ENCODE measurements around the gene PTPN14. TPM values are rescaled to one million over a fixed set of nuclear protein-coding genes. Genes with fewer than 3 reads are reported as not detected.

The PTPN14 gene
- total and polyA plus RNA-seq, 12 donors, result 5.0 to 71.6 (median 42.3) TPM

DNA sequence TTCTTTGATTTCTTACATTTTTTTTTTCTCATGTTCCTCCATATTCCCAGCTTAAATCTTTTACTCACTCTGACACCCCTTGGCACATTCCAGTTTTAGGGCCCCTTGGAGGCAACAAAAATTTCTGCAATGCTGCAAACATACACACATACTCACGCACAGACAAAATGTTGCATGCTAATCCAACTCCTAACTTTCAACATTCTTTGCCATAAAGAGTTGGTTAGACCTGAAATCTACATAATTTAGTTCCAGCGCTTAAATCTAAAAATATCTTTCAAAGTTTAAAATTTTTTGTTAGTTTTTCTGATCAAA, 103.9 kb downstream of the PTPN14 start:
- Histone ChIP-seq H3K9me3 (no peaks in the 10 kb centered on the region), H3K36me3 (peaks cover 0 to 13% (median 0%) of the 10 kb centered on the region in 9 donors), H3K27me3 (no peaks in the 10 kb centered on the region), H3K4me3 (no peak overlapping the region), H3K27ac (no peak overlapping the region), H3K4me1 (peaks cover 0 to 46% (median 27%) of the 10 kb centered on the region in 9 donors)
- intact Hi-C loops (cut with DNase I), result loop anchor here in 1 of 10 donors (10.0 kb wide), 1 partner anchor 97 kb away; no protein-coding TSS in a partner anchor
- DNase-seq (no peak), ATAC-seq (no peak)
- WGBS, 2 donors, result 93 to 97% methylated on average over 2 of the region's 2 CpGs
- TF ChIP-seq, protein P1, sequence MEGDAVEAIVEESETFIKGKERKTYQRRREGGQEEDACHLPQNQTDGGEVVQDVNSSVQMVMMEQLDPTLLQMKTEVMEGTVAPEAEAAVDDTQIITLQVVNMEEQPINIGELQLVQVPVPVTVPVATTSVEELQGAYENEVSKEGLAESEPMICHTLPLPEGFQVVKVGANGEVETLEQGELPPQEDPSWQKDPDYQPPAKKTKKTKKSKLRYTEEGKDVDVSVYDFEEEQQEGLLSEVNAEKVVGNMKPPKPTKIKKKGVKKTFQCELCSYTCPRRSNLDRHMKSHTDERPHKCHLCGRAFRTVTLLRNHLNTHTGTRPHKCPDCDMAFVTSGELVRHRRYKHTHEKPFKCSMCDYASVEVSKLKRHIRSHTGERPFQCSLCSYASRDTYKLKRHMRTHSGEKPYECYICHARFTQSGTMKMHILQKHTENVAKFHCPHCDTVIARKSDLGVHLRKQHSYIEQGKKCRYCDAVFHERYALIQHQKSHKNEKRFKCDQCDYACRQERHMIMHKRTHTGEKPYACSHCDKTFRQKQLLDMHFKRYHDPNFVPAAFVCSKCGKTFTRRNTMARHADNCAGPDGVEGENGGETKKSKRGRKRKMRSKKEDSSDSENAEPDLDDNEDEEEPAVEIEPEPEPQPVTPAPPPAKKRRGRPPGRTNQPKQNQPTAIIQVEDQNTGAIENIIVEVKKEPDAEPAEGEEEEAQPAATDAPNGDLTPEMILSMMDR (IDR thresholded peaks at IDR 0.05), result no peak

DNA sequence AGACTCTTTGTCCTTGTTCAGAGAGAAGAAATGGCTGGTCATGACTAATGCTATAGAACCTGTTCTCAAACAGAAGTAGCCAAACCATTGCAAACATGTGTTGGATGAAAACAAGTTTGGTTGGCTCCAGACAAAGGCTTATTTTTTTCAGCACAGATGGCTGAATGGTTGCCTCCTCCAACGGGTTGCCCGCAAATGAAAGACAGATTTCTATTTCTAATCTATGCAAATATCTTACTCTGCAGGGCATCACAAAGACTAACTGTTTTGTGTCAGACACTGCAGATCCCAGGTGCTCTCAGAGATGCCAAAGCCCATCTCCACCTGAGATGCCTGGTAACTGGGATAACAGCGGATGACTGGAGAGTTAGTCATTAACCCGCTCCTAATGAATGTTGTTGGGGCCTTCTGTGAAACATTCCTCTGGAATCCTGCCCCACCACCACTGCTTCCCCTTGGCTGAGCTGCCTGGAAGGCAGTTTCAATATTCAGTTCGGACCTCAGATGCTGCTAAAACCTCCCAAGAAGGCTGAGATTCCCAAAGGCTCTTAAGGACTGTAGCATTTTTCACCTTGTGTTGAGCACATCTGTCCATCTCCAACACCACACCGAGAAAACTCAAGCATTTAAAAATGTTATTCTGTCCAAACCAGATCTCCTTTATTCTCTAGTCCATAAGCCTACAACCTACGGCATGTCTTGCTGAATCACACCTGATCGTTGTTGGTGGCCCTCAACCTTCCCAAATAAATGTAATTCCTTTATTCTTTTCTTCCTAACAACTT, 104.4 kb downstream of the PTPN14 start:
- no peak overlapping the region for H3K27ac ChIP-seq
- H3K9me3 ChIP-seq, result no peaks in the 10 kb centered on the region
- TF ChIP-seq, protein P1 (IDR thresholded peaks at IDR 0.05), result no peak
- peaks cover 0 to 42% (median 27%) of the 10 kb centered on the region in 9 donors for H3K4me1 ChIP-seq
- intact Hi-C loops (cut with DNase I), result loop anchor here in 1 of 10 donors (10.0 kb wide), 1 partner anchor 98 kb away; no protein-coding TSS in a partner anchor
- WGBS, 2 donors, result 86% methylated on average over 8 of the region's 8 CpGs
- DNase-seq (no peak), ATAC-seq (peak in 3 of 8 donors; percentile 23 to 52 (median 44))
- peaks cover 0 to 13% (median 0%) of the 10 kb centered on the region in 9 donors for H3K36me3 ChIP-seq
- H3K4me3 ChIP-seq, result no peak overlapping the region
- no peaks in the 10 kb centered on the region for H3K27me3 ChIP-seq

DNA sequence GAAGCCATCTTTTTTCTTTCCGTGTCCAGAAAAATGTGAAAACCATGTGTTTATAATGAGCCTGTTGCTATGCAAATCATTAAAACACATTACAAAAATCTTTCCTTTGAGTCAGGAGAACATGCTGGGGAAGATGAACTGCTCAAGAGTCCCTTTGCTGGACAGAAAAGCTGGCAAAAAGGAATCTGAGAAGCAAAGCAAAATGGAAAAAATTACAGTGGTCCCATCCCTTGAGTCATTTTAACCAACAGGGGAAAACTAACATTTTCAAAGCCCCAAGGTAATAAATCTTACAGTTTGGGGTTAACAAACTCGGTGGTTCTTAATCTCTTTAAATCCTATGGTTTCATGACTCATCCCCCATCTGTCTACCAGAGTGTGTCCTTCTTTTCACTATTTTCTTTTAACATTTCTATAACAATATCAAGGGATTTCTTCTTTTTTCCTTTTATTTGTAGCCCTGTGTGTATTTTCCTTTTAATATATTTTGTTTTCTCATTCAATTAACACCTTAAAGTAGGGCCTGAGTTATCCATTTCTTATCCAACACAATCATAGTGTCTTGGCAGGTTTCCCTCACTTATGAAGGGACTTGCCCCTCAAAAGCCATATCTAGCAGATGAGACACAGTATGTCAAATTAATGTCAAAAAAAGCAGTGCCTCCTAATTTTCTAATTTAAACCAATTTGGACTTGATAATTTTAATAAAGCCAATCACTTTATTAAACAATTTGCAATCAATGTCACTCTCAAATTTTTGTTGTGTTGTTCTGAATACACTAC, 105.4 kb downstream of the PTPN14 start:
- H3K9me3 ChIP-seq, result no peaks in the 10 kb centered on the region
- peaks cover 0 to 10% (median 0%) of the 10 kb centered on the region in 9 donors for H3K36me3 ChIP-seq
- WGBS, 2 donors, result 37 to 58% methylated on average over 2 of the region's 2 CpGs
- no peak for DNase-seq
- peak in 4 of 8 donors; percentile 6 to 52 (median 28) for ATAC-seq
- TF ChIP-seq, protein P1 (IDR thresholded peaks at IDR 0.05), result no peak
- H3K27ac ChIP-seq, result peak overlapping the region in 3 of 10 donors; percentile 6 to 42 (median 8)
- intact Hi-C loops (cut with DNase I), result loop anchor here in 1 of 10 donors (10.0 kb wide), 1 partner anchor 99 kb away; no protein-coding TSS in a partner anchor
- no peak overlapping the region for H3K4me3 ChIP-seq
- no peaks in the 10 kb centered on the region for H3K27me3 ChIP-seq
- peaks cover 0 to 49% (median 28%) of the 10 kb centered on the region in 9 donors for H3K4me1 ChIP-seq

DNA sequence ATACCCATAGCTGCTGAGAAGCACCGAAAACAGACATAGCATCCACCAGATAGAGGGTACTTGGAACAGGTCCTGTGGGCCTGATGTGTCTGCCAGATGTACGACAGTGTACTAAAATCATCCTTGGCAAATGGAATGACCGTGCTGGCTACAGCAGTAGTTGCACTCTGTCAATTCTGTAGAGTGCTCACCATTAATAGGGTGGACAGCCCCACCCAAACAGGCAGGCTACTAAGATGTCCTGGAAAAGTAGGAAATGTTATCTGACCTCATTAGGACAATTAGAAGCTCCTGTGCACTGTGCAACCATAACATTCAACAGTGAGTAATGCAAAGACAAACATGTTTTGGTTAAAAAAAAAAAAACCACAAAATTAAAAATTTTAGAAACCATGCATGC, 106.2 kb downstream of the PTPN14 start:
- TF ChIP-seq, protein P1 (IDR thresholded peaks at IDR 0.05), result no peak
- ATAC-seq, result peak in 6 of 8 donors; percentile 25 to 61 (median 40)
- no peak overlapping the region for H3K4me3 ChIP-seq
- no peak for DNase-seq
- H3K27ac ChIP-seq, result peak overlapping the region in 3 of 10 donors; percentile 3 to 42 (median 8)
- WGBS, 2 donors, result 41 to 45% methylated on average over 3 of the region's 3 CpGs
- intact Hi-C loops (cut with DNase I), result loop anchor here in 1 of 10 donors (10.0 kb wide), 1 partner anchor 100 kb away; no protein-coding TSS in a partner anchor
- peaks cover 0 to 57% (median 37%) of the 10 kb centered on the region in 9 donors for H3K4me1 ChIP-seq
- no peaks in the 10 kb centered on the region for H3K9me3 ChIP-seq
- peaks cover 0 to 1% (median 0%) of the 10 kb centered on the region in 9 donors for H3K36me3 ChIP-seq
- H3K27me3 ChIP-seq, result no peaks in the 10 kb centered on the region
